Endothelial cell of umbilical vein (primary cell): ENCODE measurements around the gene ZMIZ1. TPM values are rescaled to one million over a fixed set of nuclear protein-coding genes. Genes with fewer than 3 reads are reported as not detected.

Experiments used
- BruUV-seq: library from RNA; stranded (reverse); fragments of 400-500 nt; replicated peaks from 2 replicates; lab custom pipeline; 2021; lab: Mats Ljungman, UMichigan
- CTCF ChIA-PET: fragments of 300-600, 350-600 bp; sonication (Branson Sonifier 250); formaldehyde crosslinking; loops from one replicate; lab custom pipeline; 2021; ENCODE audit warnings: antibody characterized with exemption, inconsistent platforms; lab: Charles Lee
- POLR2A ChIA-PET: fragments of 300-600, 350-600 bp; sonication (Branson Sonifier 250); formaldehyde crosslinking; loops from one replicate; lab custom pipeline; 2021; ENCODE audit warnings: antibody characterized with exemption, inconsistent platforms; lab: Charles Lee
- DNase-seq: peaks from one replicate; pipeline ENCODE4 v3.0.0-alpha.2; 2011; ENCODE audit warnings: low read depth, low spot score
- FAIRE-seq: peaks from 2 replicates; lab custom pipeline; 2011; peaks lifted over from hg19 to GRCh38; lab: Jason Lieb, UNC
- H2AFZ ChIP-seq: 2 replicates; pipeline ENCODE4 v1.6.0; 2012; ENCODE audit warnings: low read depth, low read length, control low read depth, inconsistent platforms
- H3K27ac ChIP-seq: 2 replicates; pipeline ENCODE4 v1.5.1; 2011; ENCODE audit warnings: low read depth, mild to moderate bottlenecking, control low read depth, low read length, moderate library complexity; ENCODE audit not compliant: insufficient read depth
- H3K27me3 ChIP-seq, 2 experiments: 2 replicates each; pipeline versions ENCODE4 v1.6.0 to v1.6.1; 2011; ENCODE audit warnings: low read length in 2 of 2, mixed read lengths in 1 of 2; ENCODE audit not compliant: control insufficient read depth in 2 of 2, insufficient read depth in 2 of 2
- H3K36me3 ChIP-seq, 2 experiments: 2 replicates in 1 of 2; 3 replicates in 1 of 2; pipeline ENCODE4 v1.5.1; 2011; ENCODE audit warnings: low read length in 2 of 2, mild to moderate bottlenecking in 1 of 2, moderate library complexity in 1 of 2; ENCODE audit not compliant: control insufficient read depth in 2 of 2, insufficient read depth in 2 of 2; ENCODE audit errors: extremely low read depth in 1 of 2
- H3K4me1 ChIP-seq: 3 replicates; pipeline ENCODE4 v1.5.1; 2011; ENCODE audit warnings: mild to moderate bottlenecking, low read length; ENCODE audit not compliant: control insufficient read depth, insufficient read depth; ENCODE audit errors: extremely low read depth
- H3K4me2 ChIP-seq: 2 replicates; pipeline ENCODE4 v1.6.1; 2011; ENCODE audit warnings: low read length, control low read depth, mixed read lengths; ENCODE audit not compliant: insufficient read depth
- H3K4me3 ChIP-seq, 3 experiments: fragments of 200-600 bp in 1 of 3; sonication (generic), shearing (Covaris generic) in 1 of 3; replicated peaks in 1 of 3; 2 replicates each; pipeline ENCODE4 v1.5.1; 2011 to 2016; ENCODE audit warnings: control low read depth in 3 of 3, low read length in 3 of 3, mild to moderate bottlenecking in 2 of 3, inconsistent platforms in 1 of 3, low read depth in 1 of 3, moderate library complexity in 1 of 3; ENCODE audit not compliant: insufficient read depth in 1 of 3
- H3K79me2 ChIP-seq: 2 replicates; pipeline ENCODE4 v1.6.0; 2012; ENCODE audit warnings: low read length, inconsistent platforms; ENCODE audit not compliant: control insufficient read depth, insufficient read depth
- H3K9ac ChIP-seq: replicated peaks from 2 replicates; pipeline ENCODE3; 2011; ENCODE audit warnings: low read length, control low read depth; ENCODE audit not compliant: insufficient read depth; ENCODE audit errors: extremely low read depth
- H3K9me1 ChIP-seq: replicated peaks from 3 replicates; pipeline ENCODE4 v1.6.0; 2011; ENCODE audit warnings: mild to moderate bottlenecking, low read length; ENCODE audit not compliant: control insufficient read depth, insufficient read depth; ENCODE audit errors: extremely low read depth
- H3K9me3 ChIP-seq: replicated peaks from 2 replicates; pipeline ENCODE4 v1.5.1; 2012; ENCODE audit warnings: low read length, inconsistent platforms; ENCODE audit not compliant: control insufficient read depth, insufficient read depth
- H4K20me1 ChIP-seq: replicated peaks from 2 replicates; pipeline ENCODE3; 2011; ENCODE audit warnings: mild to moderate bottlenecking, low read length; ENCODE audit not compliant: control insufficient read depth, insufficient read depth; ENCODE audit errors: extremely low read depth
- EZH2 ChIP-seq: IDR thresholded peaks from 2 replicates; pipeline ENCODE4 v1.6.1; 2012; ENCODE audit warnings: borderline replicate concordance, low read depth, mild to moderate bottlenecking, moderate library complexity, low read length, inconsistent platforms; ENCODE audit not compliant: severe bottlenecking
- FOS ChIP-seq: IDR thresholded peaks from 2 replicates; pipeline ENCODE4 v1.6.1; 2011; ENCODE audit warnings: mild to moderate bottlenecking, low read length, moderate library complexity, borderline replicate concordance; ENCODE audit not compliant: insufficient read depth
- GATA2 ChIP-seq: IDR thresholded peaks from 2 replicates; pipeline ENCODE4 v1.7.0; 2011; ENCODE audit warnings: low read depth, mild to moderate bottlenecking, moderate library complexity, mixed read lengths, low read length; ENCODE audit not compliant: insufficient read length, insufficient read depth
- JUN ChIP-seq: IDR thresholded peaks from 2 replicates; pipeline ENCODE4 v1.6.1; 2011; ENCODE audit warnings: borderline replicate concordance, low read depth; ENCODE audit not compliant: insufficient read length, insufficient read depth
- MYC ChIP-seq: IDR thresholded peaks from one replicate; pipeline ENCODE4 v1.6.1; 2011; ENCODE audit warnings: mild to moderate bottlenecking, low read depth, low read length
- POLR2A ChIP-seq: IDR thresholded peaks from 2 replicates; pipeline ENCODE4 v1.6.1; 2012; ENCODE audit warnings: low read depth, mild to moderate bottlenecking, control low read depth, low read length
- POLR2AphosphoS5 ChIP-seq: IDR thresholded peaks from 2 replicates; pipeline ENCODE4 v1.6.1; 2012; ENCODE audit warnings: low read depth, mild to moderate bottlenecking, control low read depth, low read length, moderate library complexity; ENCODE audit not compliant: insufficient read depth
- dilution Hi-C: fragments of 300-500 bp; cut with MboI; formaldehyde crosslinking; loops from one replicate; pipeline ENCODE4 v1.15.0; 2019; ENCODE audit warnings: low sequenced_read_pairs; ENCODE audit not compliant: extremely low pct_ligation_motif_present
- intact Hi-C: fragments of 100-400 bp; cut with micrococcal nuclease; formaldehyde crosslinking; loops from one replicate; pipeline ENCODE4 v1.10.0; 2022
- polyA plus RNA-seq, 4 experiments: library from polyadenylated mRNA; depleted of rRNA in 3 of 4; stranded (reverse) in 3 of 4; unstranded in 1 of 4; fragments of >200 nt; gene quantifications; 2 replicates each; pipeline versions ENCODE4 v1.2.1 to v1.2.3, GENCODE V29; 2011 to 2012; ENCODE audit warnings: missing spikeins in 1 of 4
- total RNA-seq: library from RNA; stranded (reverse); gene quantifications from 2 replicates; pipeline ENCODE4 v1.2.3, GENCODE V29; 2021
- TF ChIP-seq, protein P1 (sequence below), 2 donors: IDR thresholded peaks; 1 replicate in 1 of 2; 2 replicates in 1 of 2; pipeline ENCODE4 v1.5.1; 2011; ENCODE audit warnings: low read length in 2 of 2, mild to moderate bottlenecking in 2 of 2, moderate library complexity in 2 of 2, control low read depth in 1 of 2, inconsistent platforms in 1 of 2, low read depth in 1 of 2; ENCODE audit not compliant: insufficient read depth in 1 of 2; ENCODE audit errors: extremely low read depth in 1 of 2
- TF ChIP-seq, protein P2 (sequence below): IDR thresholded peaks from 2 replicates; pipeline ENCODE4 v1.6.1; 2011; ENCODE audit not compliant: insufficient read depth, insufficient read length

ZMIZ1 gene
- total and polyA plus RNA-seq, 2 donors (not counting 3 experiments of a cell fraction or from before 2014, with no cell fraction given), result 12.5 to 46.7 TPM

DNA sequence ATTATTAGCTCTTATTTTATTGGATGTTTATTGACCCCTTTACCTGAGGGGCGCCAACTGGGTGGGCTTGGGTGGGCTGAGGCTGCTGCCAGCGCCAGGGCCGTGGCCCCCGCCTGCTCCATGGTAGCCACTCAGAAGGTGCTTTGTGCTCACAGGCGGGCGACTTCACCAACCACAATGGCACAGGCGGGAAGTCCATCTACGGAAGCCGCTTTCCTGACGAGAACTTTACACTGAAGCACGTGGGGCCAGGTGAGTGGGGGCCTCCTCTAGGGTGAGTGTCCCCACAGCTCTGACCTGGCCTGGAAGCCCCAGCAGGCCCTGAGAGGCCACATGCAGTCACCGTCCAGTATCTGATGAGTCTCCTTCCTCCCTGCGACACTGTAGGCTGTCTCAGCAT lies 282.6 kb downstream of the ZMIZ1 start:
- POLR2A ChIA-PET, result no interaction called here
- Histone ChIP-seq H2AFZ (no peak overlapping the region), H3K9ac (no peak overlapping the region), H3K27me3 (no peaks in the 10 kb centered on the region), H3K36me3 (peaks cover 7 to 38% of the 10 kb centered on the region in 2 experiments), H3K9me1 (no peaks in the 10 kb centered on the region), H3K4me1 (peaks cover 11% of the 10 kb centered on the region), H3K4me2 (no peak overlapping the region), H3K9me3 (no peaks in the 10 kb centered on the region), H3K4me3 (no peak overlapping the region), H4K20me1 (no peaks in the 10 kb centered on the region), H3K79me2 (peaks cover 20% of the 10 kb centered on the region), H3K27ac (no peak overlapping the region)
- DNase-seq (no peak), FAIRE-seq (no peak)
- no TSS peak for BruUV-seq
- TF ChIP-seq GATA2 (no peak), POLR2A (no peak), MYC (no peak)
- TF ChIP-seq, protein P1, sequence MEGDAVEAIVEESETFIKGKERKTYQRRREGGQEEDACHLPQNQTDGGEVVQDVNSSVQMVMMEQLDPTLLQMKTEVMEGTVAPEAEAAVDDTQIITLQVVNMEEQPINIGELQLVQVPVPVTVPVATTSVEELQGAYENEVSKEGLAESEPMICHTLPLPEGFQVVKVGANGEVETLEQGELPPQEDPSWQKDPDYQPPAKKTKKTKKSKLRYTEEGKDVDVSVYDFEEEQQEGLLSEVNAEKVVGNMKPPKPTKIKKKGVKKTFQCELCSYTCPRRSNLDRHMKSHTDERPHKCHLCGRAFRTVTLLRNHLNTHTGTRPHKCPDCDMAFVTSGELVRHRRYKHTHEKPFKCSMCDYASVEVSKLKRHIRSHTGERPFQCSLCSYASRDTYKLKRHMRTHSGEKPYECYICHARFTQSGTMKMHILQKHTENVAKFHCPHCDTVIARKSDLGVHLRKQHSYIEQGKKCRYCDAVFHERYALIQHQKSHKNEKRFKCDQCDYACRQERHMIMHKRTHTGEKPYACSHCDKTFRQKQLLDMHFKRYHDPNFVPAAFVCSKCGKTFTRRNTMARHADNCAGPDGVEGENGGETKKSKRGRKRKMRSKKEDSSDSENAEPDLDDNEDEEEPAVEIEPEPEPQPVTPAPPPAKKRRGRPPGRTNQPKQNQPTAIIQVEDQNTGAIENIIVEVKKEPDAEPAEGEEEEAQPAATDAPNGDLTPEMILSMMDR (IDR thresholded peaks at IDR 0.05; ENCODE audit: extremely low read depth in 1 of 2, insufficient read depth in 1 of 2, low read depth in 1 of 2, low read length in 2 of 2), result no peak
- CTCF ChIA-PET, result interaction anchor here (0.7 to 0.9 kb wide), 2 partner anchors 8 to 70 kb away, joined by 3 read pairs; no protein-coding TSS in a partner anchor
- intact Hi-C loops (no loop called here), dilution Hi-C loops (no loop called here)

DNA sequence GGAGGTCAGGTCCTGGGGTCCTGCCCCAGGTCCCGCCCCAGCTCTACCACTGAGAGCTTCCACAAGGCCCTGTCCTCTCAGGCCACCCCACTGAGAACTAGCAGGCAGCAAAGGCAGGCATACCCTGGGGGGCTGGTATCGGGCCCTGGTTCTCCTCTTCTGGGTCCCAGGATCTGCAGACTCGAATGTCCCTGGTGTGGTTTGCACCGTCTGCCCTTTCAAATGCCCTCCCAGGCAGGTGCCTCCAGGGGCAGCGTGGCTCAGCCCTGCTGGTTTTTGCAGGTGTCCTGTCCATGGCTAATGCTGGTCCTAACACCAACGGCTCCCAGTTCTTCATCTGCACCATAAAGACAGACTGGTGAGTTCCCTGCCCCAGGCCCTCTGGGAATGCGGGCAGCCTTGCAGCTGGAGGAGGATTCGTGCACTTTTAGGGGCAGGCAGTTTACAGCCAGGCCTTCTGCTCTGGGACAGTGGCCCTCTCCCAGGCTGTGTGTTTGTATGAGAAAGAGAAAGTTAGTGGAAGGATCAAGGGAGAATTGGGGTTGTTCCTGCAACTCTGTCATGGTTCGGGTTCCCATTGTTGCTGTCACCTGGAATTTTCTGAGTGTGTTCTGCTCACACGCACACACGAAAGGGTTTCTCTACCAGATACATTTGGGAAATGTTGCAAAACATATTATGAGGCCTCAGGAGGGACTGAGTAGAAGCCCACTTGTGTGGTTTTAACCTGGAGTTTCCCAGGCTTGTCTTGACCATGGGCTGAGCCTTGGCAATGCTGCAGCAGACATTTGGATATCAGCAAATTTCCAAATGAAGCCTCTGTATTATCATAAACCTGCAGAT lies 283.5 kb downstream of the ZMIZ1 start:
- Histone ChIP-seq H3K4me3 (no peak overlapping the region), H2AFZ (no peak overlapping the region), H3K27me3 (no peaks in the 10 kb centered on the region), H4K20me1 (no peaks in the 10 kb centered on the region), H3K4me1 (peaks cover 11% of the 10 kb centered on the region), H3K36me3 (peaks cover 7 to 38% of the 10 kb centered on the region in 2 experiments), H3K9ac (no peak overlapping the region), H3K9me1 (no peaks in the 10 kb centered on the region), H3K79me2 (peaks cover 20% of the 10 kb centered on the region), H3K4me2 (no peak overlapping the region), H3K27ac (no peak overlapping the region), H3K9me3 (no peaks in the 10 kb centered on the region)
- no TSS peak for BruUV-seq
- DNase-seq, result no peak
- ChIA-PET POLR2A (no interaction called here), CTCF (no interaction called here)
- FAIRE-seq, result no peak
- TF ChIP-seq POLR2A (no peak), EZH2 (no peak), POLR2AphosphoS5 (no peak), FOS (no peak), GATA2 (no peak), JUN (no peak), MYC (no peak)
- TF ChIP-seq, protein P2, sequence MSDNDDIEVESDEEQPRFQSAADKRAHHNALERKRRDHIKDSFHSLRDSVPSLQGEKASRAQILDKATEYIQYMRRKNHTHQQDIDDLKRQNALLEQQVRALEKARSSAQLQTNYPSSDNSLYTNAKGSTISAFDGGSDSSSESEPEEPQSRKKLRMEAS, result no peak
- TF ChIP-seq, protein P1 (IDR thresholded peaks at IDR 0.05; ENCODE audit: extremely low read depth in 1 of 2, insufficient read depth in 1 of 2, low read depth in 1 of 2, low read length in 2 of 2), result no peak
- intact Hi-C loops (no loop called here), dilution Hi-C loops (no loop called here)
